M059J (cell line): ENCODE results near the gene CNEP1R1. TPM values are rescaled to one million over a fixed set of nuclear protein-coding genes. Genes with fewer than 3 reads are reported as not detected.
A peak's percentile ranks its signal among the peaks of the same experiment; 100 is the strongest.

Source experiments
- DNase-seq: peaks from one replicate; pipeline ENCODE4 v3.0.0-alpha.2; 2012; ENCODE audit warnings: low read depth
- total RNA-seq: library from RNA; depleted of rRNA; stranded (reverse); fragments of >200 nt; shearing (Covaris generic); gene quantifications from 2 replicates; pipeline ENCODE4 v1.2.3, GENCODE V29; 2014

CNEP1R1 gene
- total RNA-seq, 1 experiment from 2014 or later = 43.4 TPM

- no peak for DNase-seq
These were observed 7.5 kb upstream of the CNEP1R1 start for GRCh38 chr16:50017553-50017952.

- DNase-seq = peak; percentile 43
These were observed 3.5 kb upstream of the CNEP1R1 start for GRCh38 chr16:50021544-50021943.

GRCh38 chr16:50023641-50024040 lies 1.4 kb upstream of the CNEP1R1 start:
- DNase-seq = no peak

GRCh38 chr16:50024207-50024606 lies 818 bp upstream of the CNEP1R1 start:
- no peak for DNase-seq

- peak; percentile 50 for DNase-seq
These were observed 509 bp downstream of the CNEP1R1 start for GRCh38 chr16:50025537-50025931.

GRCh38 chr16:50027829-50028228 lies 2.8 kb downstream of the CNEP1R1 start:
- DNase-seq = no peak

GRCh38 chr16:50035468-50035992 lies 10.5 kb downstream of the CNEP1R1 start:
- DNase-seq = no peak

- DNase-seq = no peak
These were observed 11.4 kb downstream of the CNEP1R1 start for GRCh38 chr16:50036426-50036825.

- no peak for DNase-seq
These were observed 12.7 kb downstream of the CNEP1R1 start for GRCh38 chr16:50037662-50038220.

- no peak for DNase-seq
These were observed 13.3 kb downstream of the CNEP1R1 start for GRCh38 chr16:50038286-50038685.

GRCh38 chr16:50038756-50039529 lies 13.9 kb downstream of the CNEP1R1 start:
- DNase-seq = no peak

GRCh38 chr16:50040018-50040417 lies 15.0 kb downstream of the CNEP1R1 start:
- no peak for DNase-seq

- DNase-seq = no peak
These were observed 15.7 kb downstream of the CNEP1R1 start for GRCh38 chr16:50040710-50041109.

- no peak for DNase-seq
These were observed 18.3 kb downstream of the CNEP1R1 start for GRCh38 chr16:50043358-50043757.

GRCh38 chr16:50045412-50045811 lies 20.4 kb downstream of the CNEP1R1 start:
- DNase-seq = no peak

GRCh38 chr16:50046853-50047252 lies 21.8 kb downstream of the CNEP1R1 start:
- DNase-seq = no peak

GRCh38 chr16:50047864-50048263 lies 22.8 kb downstream of the CNEP1R1 start:
- DNase-seq = no peak

- DNase-seq = no peak
These were observed 25.8 kb downstream of the CNEP1R1 start for GRCh38 chr16:50050802-50051201.

GRCh38 chr16:50056226-50056625 lies 31.2 kb downstream of the CNEP1R1 start:
- no peak for DNase-seq

GRCh38 chr16:50058091-50058771 lies 33.2 kb downstream of the CNEP1R1 start:
- DNase-seq = no peak

GRCh38 chr16:50059111-50059510 lies 34.1 kb downstream of the CNEP1R1 start:
- no peak for DNase-seq

GRCh38 chr16:50059669-50060068 lies 34.6 kb downstream of the CNEP1R1 start:
- DNase-seq = no peak

GRCh38 chr16:50061326-50061725 lies 36.3 kb downstream of the CNEP1R1 start:
- DNase-seq = no peak
